K562 (cell line): Measurements from ENCODE around the gene MTERF4. TPM values are rescaled to one million over a fixed set of nuclear protein-coding genes. Genes with fewer than 3 reads are reported as not detected.

Experiments
- ATAC-seq: fragments of 200-7000 bp; cut with Tn5 transposase; 3 replicates; pipeline ENCODE4 v1.9.1; 2020; ENCODE audit warnings: moderate library complexity
- BruUV-seq: library from RNA; stranded (reverse); fragments of 400-500 nt; replicated peaks from 2 replicates; lab custom pipeline; 2021; lab: Mats Ljungman, UMichigan
- CTCF ChIA-PET: fragments of 300-600 bp; formaldehyde crosslinking; extraction: SDS; loops from one replicate; lab custom pipeline; 2021; ENCODE audit warnings: low intra/inter-chr PET ratio; lab: Yijun Ruan, JAX
- POLR2A ChIA-PET: fragments of 300-600, 350-650 bp; sonication (Branson Sonifier 250); formaldehyde crosslinking; extraction: SDS; loops from one replicate; lab custom pipeline; 2021; ENCODE audit warnings: antibody characterized with exemption, inconsistent platforms; lab: Yijun Ruan, JAX
- DNase-seq, 4 experiments: peaks; one replicate each; pipeline versions ENCODE4 v3.0.0 to v3.0.0-alpha.2; 2011 to 2018; ENCODE audit warnings: low spot score in 3 of 4, mixed read lengths in 3 of 4; ENCODE audit errors: extremely low read depth in 1 of 4
- FAIRE-seq: peaks from 2 replicates; lab custom pipeline; 2011; peaks lifted over from hg19 to GRCh38; lab: Jason Lieb, UNC
- H2AFZ ChIP-seq: 2 replicates; pipeline ENCODE4 v1.6.0; 2011; ENCODE audit warnings: low read depth, low read length, control low read depth, inconsistent platforms
- H3K27ac ChIP-seq: fragments of 200-600 bp; 3 replicates; pipeline ENCODE4 v1.8.0; 2011; ENCODE audit warnings: low read depth, mild to moderate bottlenecking, control low read depth, inconsistent platforms, low read length, moderate library complexity, mixed read lengths; ENCODE audit errors: extremely low read depth
- H3K27me3 ChIP-seq, 2 experiments: fragments of 300-600 bp in 1 of 2; 2 replicates in 1 of 2; 3 replicates in 1 of 2; pipeline versions ENCODE4 v1.6.0 to v1.8.0; 2011; ENCODE audit warnings: inconsistent platforms in 2 of 2, low read length in 2 of 2, mild to moderate bottlenecking in 1 of 2, mixed read lengths in 1 of 2, moderate library complexity in 1 of 2; ENCODE audit not compliant: control insufficient read depth in 2 of 2, insufficient read depth in 2 of 2
- H3K36me3 ChIP-seq: fragments of 300-600 bp; 3 replicates; pipeline ENCODE4 v1.8.0; 2011; ENCODE audit warnings: mild to moderate bottlenecking, low read length, inconsistent platforms; ENCODE audit not compliant: control insufficient read depth, insufficient read depth
- H3K4me1 ChIP-seq, 2 experiments: fragments of 200-600 bp in 1 of 2; replicated peaks in 1 of 2; 2 replicates in 1 of 2; 3 replicates in 1 of 2; pipeline versions ENCODE4 v1.5.1 to v1.8.0; 2011; ENCODE audit warnings: inconsistent platforms in 2 of 2, low read length in 2 of 2, mild to moderate bottlenecking in 1 of 2, mixed read lengths in 1 of 2, moderate library complexity in 1 of 2; ENCODE audit not compliant: control insufficient read depth in 2 of 2, insufficient read depth in 2 of 2
- H3K4me2 ChIP-seq: 2 replicates; pipeline ENCODE4 v1.6.1; 2011; ENCODE audit warnings: low read length, control low read depth, inconsistent platforms, mixed read lengths; ENCODE audit not compliant: insufficient read depth
- H3K4me3 ChIP-seq: fragments of 200-600 bp; sonication (generic), shearing (Covaris generic); 2 replicates; pipeline ENCODE4 v1.5.1; 2016; ENCODE audit warnings: control low read depth, inconsistent platforms
- H3K79me2 ChIP-seq: fragments of 200-600 bp; 3 replicates; pipeline ENCODE4 v1.8.0; 2011; ENCODE audit warnings: low read length, inconsistent platforms; ENCODE audit not compliant: control insufficient read depth, insufficient read depth
- H3K9ac ChIP-seq, 2 experiments: 2 replicates each; pipeline versions ENCODE4 v1.6.0 to v1.6.1; 2011; ENCODE audit warnings: low read depth in 2 of 2, low read length in 2 of 2, control low read depth in 1 of 2, inconsistent platforms in 1 of 2, mild to moderate bottlenecking in 1 of 2, mixed read lengths in 1 of 2; ENCODE audit not compliant: insufficient read depth in 1 of 2
- H3K9me1 ChIP-seq: one replicate; pipeline ENCODE4 v1.6.0; 2011; ENCODE audit warnings: inconsistent platforms, mild to moderate bottlenecking, low read length, moderate library complexity; ENCODE audit not compliant: control insufficient read depth, insufficient read depth
- H3K9me3 ChIP-seq: replicated peaks from 2 replicates; pipeline ENCODE4 v1.5.1; 2011; ENCODE audit warnings: low read depth, low read length, inconsistent platforms; ENCODE audit not compliant: control insufficient read depth, insufficient read depth
- H4K20me1 ChIP-seq: replicated peaks from 2 replicates; pipeline ENCODE4 v1.6.1; 2011; ENCODE audit warnings: low read length, inconsistent platforms, mixed read lengths; ENCODE audit not compliant: control insufficient read depth, insufficient read depth
- BRF1 ChIP-seq: IDR thresholded peaks from 3 replicates; pipeline ENCODE4 v1.6.1; 2011; ENCODE audit warnings: borderline replicate concordance, mild to moderate bottlenecking; ENCODE audit not compliant: insufficient read length; ENCODE audit errors: extremely low read depth
- FOXK1 ChIP-seq: sonication (generic); formaldehyde crosslinking; IDR thresholded peaks from 2 replicates; pipeline ENCODE4 v1.8.0; 2022; ENCODE audit warnings: missing genetic modification reagents, mild to moderate bottlenecking, borderline replicate concordance
- HDAC3 ChIP-seq: fragments of 450-650 bp; IDR thresholded peaks from 2 replicates; pipeline ENCODE4 v1.6.1; 2018; ENCODE audit warnings: borderline replicate concordance, mild to moderate bottlenecking, moderate library complexity; ENCODE audit not compliant: partially characterized antibody
- HIVEP1 ChIP-seq: fragments of 250-450 bp; sonication (Bioruptor Pico); IDR thresholded peaks from 2 replicates; pipeline ENCODE4 v1.4.0; 2020; ENCODE audit warnings: mild to moderate bottlenecking
- KDM4B ChIP-seq, 2 experiments: fragments of 450-650 bp in 1 of 2; sonication (generic) in 1 of 2; IDR thresholded peaks; 2 replicates each; pipeline ENCODE4 v1.6.1; 2016 to 2017; ENCODE audit warnings: borderline replicate concordance in 2 of 2, antibody characterized with exemption in 1 of 2, low read depth in 1 of 2, mild to moderate bottlenecking in 1 of 2
- NCOA4 ChIP-seq: fragments of 450-650 bp; IDR thresholded peaks from 2 replicates; pipeline ENCODE4 v1.6.1; 2018; ENCODE audit warnings: mild to moderate bottlenecking; ENCODE audit not compliant: partially characterized antibody
- NR3C1 ChIP-seq: sonication (generic); formaldehyde crosslinking; IDR thresholded peaks from 2 replicates; pipeline ENCODE4 v1.8.1; 2022; ENCODE audit warnings: missing genetic modification reagents
- PHF20 ChIP-seq: fragments of 450-650 bp; IDR thresholded peaks from 2 replicates; pipeline ENCODE4 v1.6.1; 2018; ENCODE audit not compliant: partially characterized antibody
- ZNF318 ChIP-seq, 2 experiments: fragments of 450-650 bp; IDR thresholded peaks; 2 replicates each; pipeline ENCODE4 v1.6.1; 2016; ENCODE audit warnings: mild to moderate bottlenecking in 2 of 2, borderline replicate concordance in 1 of 2, low read depth in 1 of 2, moderate library complexity in 1 of 2
- ZNF830 ChIP-seq: fragments of 250-450 bp; sonication (Bioruptor Pico); IDR thresholded peaks from 2 replicates; pipeline ENCODE4 v1.5.0; 2021; ENCODE audit warnings: mild to moderate bottlenecking
- WGBS: fragments of 100-300 bp; shearing (Covaris generic); methylation state at CpG from one replicate; pipeline ENCODE4 v1.1.6; 2016; ENCODE audit warnings: low coverage, mixed read lengths; ENCODE audit not compliant: insufficient coverage; ENCODE audit errors: missing lambda C conversion rate; 5-methylcytosine and 5-hydroxymethylcytosine counted together
- in situ Hi-C: fragments of 300-500 bp; cut with MboI; formaldehyde crosslinking; loops from 4 replicates; pipeline ENCODE4 v1.15.0; 2018; ENCODE audit warnings: inconsistent platforms, mixed read lengths
- intact Hi-C: fragments of 100-400 bp; cut with micrococcal nuclease; formaldehyde crosslinking; loops from 2 replicates; pipeline ENCODE4 v1.14.2; 2022
- polyA plus RNA-seq, 8 experiments: library from polyadenylated mRNA; depleted of rRNA in 4 of 8; stranded (reverse) in 5 of 8; unstranded in 3 of 8; fragments of >200 nt; fragmentation: Nextera tagmentation in 2 of 8; fragmentation: Illumina TruSeq in 1 of 8; extraction: Ambion mirVana in 2 of 8; extraction: Trizol in 1 of 8; gene quantifications; 2 replicates each; pipeline versions ENCODE4 v1.2.1 to v1.2.3, GENCODE V29; 2011 to 2014; ENCODE audit warnings: inconsistent platforms in 1 of 8, missing spikeins in 1 of 8
- total RNA-seq, 7 experiments: library from RNA; depleted of rRNA in 6 of 7; stranded (reverse); fragments of >200 nt in 6 of 7; fragmentation: Illumina TruSeq in 2 of 7; extraction: Trizol in 2 of 7; gene quantifications; 2 replicates each; pipeline versions ENCODE4 v1.2.1 to v1.2.3, GENCODE V29; 2011 to 2021; ENCODE audit warnings: low replicate concordance in 1 of 7
- TF ChIP-seq, protein P1 (sequence below): fragments of 450-650 bp; IDR thresholded peaks from 2 replicates; pipeline ENCODE4 v1.6.1; 2016; ENCODE audit warnings: low read depth, mild to moderate bottlenecking, moderate library complexity

Gene MTERF4
- total and polyA plus RNA-seq, 9 of the 15 experiments (the other 6 are each of a cell fraction or from before 2014, with no cell fraction given): 15.3 to 29.6 (median 21.2) TPM

- TF ChIP-seq FOXK1 (CRISPR knock-in tag) (no peak), NR3C1 (CRISPR knock-in tag) (no peak), HIVEP1 (CRISPR knock-in tag) (no peak)
- TF ChIP-seq, protein P1, sequence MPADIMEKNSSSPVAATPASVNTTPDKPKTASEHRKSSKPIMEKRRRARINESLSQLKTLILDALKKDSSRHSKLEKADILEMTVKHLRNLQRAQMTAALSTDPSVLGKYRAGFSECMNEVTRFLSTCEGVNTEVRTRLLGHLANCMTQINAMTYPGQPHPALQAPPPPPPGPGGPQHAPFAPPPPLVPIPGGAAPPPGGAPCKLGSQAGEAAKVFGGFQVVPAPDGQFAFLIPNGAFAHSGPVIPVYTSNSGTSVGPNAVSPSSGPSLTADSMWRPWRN: no peak
Observed at GRCh38 chr2:241070811-241071676, 31.0 kb downstream of the MTERF4 start (continued).

DNA sequence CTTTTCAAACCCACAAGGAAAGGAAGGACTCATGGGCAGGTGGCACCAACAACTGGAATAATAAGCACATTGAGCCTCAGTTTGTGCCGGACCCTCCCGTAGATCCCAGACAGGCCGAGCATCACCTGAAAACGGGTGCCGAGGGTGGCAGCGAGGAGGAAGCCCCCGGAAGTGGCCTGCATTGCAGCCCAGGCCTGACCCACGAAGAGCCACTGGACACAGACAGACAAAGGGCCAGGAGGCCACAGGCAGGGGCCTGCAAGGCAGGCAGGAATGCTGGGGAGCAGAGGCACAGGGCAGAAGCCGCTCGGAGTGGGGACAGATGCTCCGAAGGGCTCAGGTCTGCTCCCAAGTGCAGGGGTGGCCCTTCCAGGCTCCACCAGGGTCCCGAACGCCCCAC, 31.7 kb downstream of the MTERF4 start:
- Histone ChIP-seq H3K4me3 (no peak overlapping the region), H3K36me3 (no peaks in the 10 kb centered on the region), H3K9me1 (no peaks in the 10 kb centered on the region), H3K4me1 (peaks cover 0 to 29% of the 10 kb centered on the region in 2 experiments; a peak in 2 of 5 replicates), H3K79me2 (no peaks in the 10 kb centered on the region), H3K4me2 (no peak overlapping the region), H3K27me3 (peaks cover 12 to 65% of the 10 kb centered on the region in 2 experiments; a peak in 3 of 5 replicates), H3K27ac (no peak overlapping the region), H4K20me1 (0 out of 2 replicates have a peak, but pooled peaks cover 6% of the 10 kb centered on the region), H3K9ac (no peak overlapping the region), H3K9me3 (no peaks in the 10 kb centered on the region), H2AFZ (no peak overlapping the region)
- in situ Hi-C loops (no loop called here), intact Hi-C loops (loop anchor here (10.0 kb wide), 1 partner anchor 156 kb away; no protein-coding TSS in a partner anchor)
- BruUV-seq: no TSS peak
- ChIA-PET POLR2A (no interaction called here), CTCF (no interaction called here)
- FAIRE-seq (no peak), ATAC-seq (no peak), DNase-seq (no peak)
- WGBS: 8% methylated on average over 10 of the region's 13 CpGs
- TF ChIP-seq HDAC3 (no peak), ZNF830 (CRISPR knock-in tag) (no peak), ZNF318 (IDR thresholded peaks at IDR 0.05; ENCODE audit: borderline replicate concordance in 1 of 2, low read depth in 1 of 2) (no peak), PHF20 (no peak), NCOA4 (no peak), BRF1 (no peak), KDM4B (IDR thresholded peaks at IDR 0.05; ENCODE audit: borderline replicate concordance in 2 of 2, low read depth in 1 of 2) (no peak)
